HepG2 (cell line): Measurements from ENCODE around the gene LRRC3C. TPM values are rescaled to one million over a fixed set of nuclear protein-coding genes. Genes with fewer than 3 reads are reported as not detected.

ENCODE experiments used
- ELF1 ChIP-seq: sonication (generic); formaldehyde crosslinking; IDR thresholded peaks from 2 replicates; pipeline ENCODE4 v1.4.0; 2020; ENCODE audit warnings: missing genetic modification reagents
- FOXA3 ChIP-seq: IDR thresholded peaks from 2 replicates; pipeline ENCODE4 v1.6.1; 2016; ENCODE audit warnings: missing genetic modification reagents, missing compliant biosample characterization
- GATAD2A ChIP-seq: IDR thresholded peaks from 2 replicates; pipeline ENCODE4 v1.6.1; 2016
- NR2F1 ChIP-seq, 2 experiments: fragments of 450-650 bp in 1 of 2; formaldehyde crosslinking in 1 of 2; IDR thresholded peaks; 2 replicates each; pipeline versions ENCODE4 v1.5.0 to v1.6.1; 2016 to 2020; ENCODE audit warnings: mild to moderate bottlenecking in 1 of 2, missing compliant biosample characterization in 1 of 2, missing genetic modification reagents in 1 of 2, moderate library complexity in 1 of 2
- SALL1 ChIP-seq: sonication (generic); formaldehyde crosslinking; IDR thresholded peaks from 2 replicates; pipeline ENCODE4 v1.8.0; 2022; ENCODE audit warnings: mild to moderate bottlenecking, missing genetic modification reagents
- SATB2 ChIP-seq: sonication (generic); formaldehyde crosslinking; IDR thresholded peaks from 2 replicates; pipeline ENCODE4 v1.5.0; 2020; ENCODE audit warnings: missing genetic modification reagents
- ZBTB7B ChIP-seq: sonication (generic); formaldehyde crosslinking; IDR thresholded peaks from 2 replicates; pipeline ENCODE4 v1.4.0; 2020; ENCODE audit warnings: missing genetic modification reagents
- polyA plus RNA-seq, 8 experiments: library from polyadenylated mRNA; depleted of rRNA in 3 of 8; stranded (reverse) in 7 of 8; unstranded in 1 of 8; fragments of >200 nt; fragmentation: Illumina TruSeq in 4 of 8; extraction: Trizol in 4 of 8; gene quantifications; 2 replicates each; pipeline versions ENCODE4 v1.2.1 to v1.2.3, GENCODE V29; 2011 to 2016; ENCODE audit warnings: low read depth in 4 of 8, missing spikeins in 1 of 8, mixed read lengths in 1 of 8; ENCODE audit not compliant: insufficient read depth in 1 of 8
- total RNA-seq, 5 experiments: library from RNA; depleted of rRNA; stranded (reverse); fragments of >200 nt; fragmentation: Illumina TruSeq; extraction: Trizol; gene quantifications; 2 replicates each; pipeline ENCODE4 v1.2.3, GENCODE V29; 2016; ENCODE audit warnings: low read depth in 1 of 5
- TF ChIP-seq, protein P1 (sequence below): sonication (generic); formaldehyde crosslinking; IDR thresholded peaks from 2 replicates; pipeline ENCODE4 v1.8.0; 2022; ENCODE audit warnings: missing genetic modification reagents, mild to moderate bottlenecking, moderate library complexity, borderline replicate concordance
- TF ChIP-seq, protein P2 (sequence below): sonication (generic); formaldehyde crosslinking; conservative IDR thresholded peaks from 2 replicates; pipeline ENCODE4 v1.4.0; 2020; ENCODE audit warnings: mild to moderate bottlenecking, missing genetic modification reagents, moderate library complexity
- TF ChIP-seq, protein P3 (sequence below): IDR thresholded peaks from 2 replicates; pipeline ENCODE4 v1.4.0; 2020; ENCODE audit warnings: mild to moderate bottlenecking, missing genetic modification reagents
- TF ChIP-seq, protein P4 (sequence below): sonication (generic); formaldehyde crosslinking; IDR thresholded peaks from 2 replicates; pipeline ENCODE4 v1.5.1; 2020; ENCODE audit warnings: mild to moderate bottlenecking, missing genetic modification reagents, borderline replicate concordance

The LRRC3C gene
- total and polyA plus RNA-seq, 2 of the 13 experiments (the other 11 are each of a cell fraction or from before 2014, with no cell fraction given) = 0.17 TPM; not detected in 1

DNA sequence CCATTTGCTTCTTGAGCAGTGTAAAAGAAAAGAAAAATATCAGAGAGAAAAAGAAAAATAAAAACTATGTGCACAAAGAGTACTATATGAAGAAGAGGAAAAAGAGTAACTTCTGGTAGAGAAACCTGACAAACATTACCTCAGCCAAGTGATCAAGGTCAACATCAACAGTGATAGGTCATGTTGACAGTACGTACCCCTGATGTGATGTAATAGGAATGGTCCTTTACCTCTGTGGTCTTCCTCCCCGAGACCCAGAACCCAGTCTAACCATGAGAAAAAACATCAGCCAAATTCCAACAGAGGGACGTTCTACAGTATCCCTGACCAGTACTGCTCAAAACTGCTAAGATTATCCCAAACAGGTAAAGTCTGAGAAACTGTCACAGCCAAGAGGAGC lies 13.5 kb upstream of the LRRC3C start (continued):
- TF ChIP-seq, protein P1, sequence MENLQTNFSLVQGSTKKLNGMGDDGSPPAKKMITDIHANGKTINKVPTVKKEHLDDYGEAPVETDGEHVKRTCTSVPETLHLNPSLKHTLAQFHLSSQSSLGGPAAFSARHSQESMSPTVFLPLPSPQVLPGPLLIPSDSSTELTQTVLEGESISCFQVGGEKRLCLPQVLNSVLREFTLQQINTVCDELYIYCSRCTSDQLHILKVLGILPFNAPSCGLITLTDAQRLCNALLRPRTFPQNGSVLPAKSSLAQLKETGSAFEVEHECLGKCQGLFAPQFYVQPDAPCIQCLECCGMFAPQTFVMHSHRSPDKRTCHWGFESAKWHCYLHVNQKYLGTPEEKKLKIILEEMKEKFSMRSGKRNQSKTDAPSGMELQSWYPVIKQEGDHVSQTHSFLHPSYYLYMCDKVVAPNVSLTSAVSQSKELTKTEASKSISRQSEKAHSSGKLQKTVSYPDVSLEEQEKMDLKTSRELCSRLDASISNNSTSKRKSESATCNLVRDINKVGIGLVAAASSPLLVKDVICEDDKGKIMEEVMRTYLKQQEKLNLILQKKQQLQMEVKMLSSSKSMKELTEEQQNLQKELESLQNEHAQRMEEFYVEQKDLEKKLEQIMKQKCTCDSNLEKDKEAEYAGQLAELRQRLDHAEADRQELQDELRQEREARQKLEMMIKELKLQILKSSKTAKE (CRISPR knock-in tag) = peak; percentile 48; the same call in 1 of the 2 replicates
- TF ChIP-seq ZBTB7B (CRISPR knock-in tag) (peak; percentile 61; the same call in 1 of the 2 replicates), NR2F1 (CRISPR knock-in tag; IDR thresholded peaks at IDR 0.05) (peak; percentile 57 to 73; a peak in 3 of 4 replicates), ELF1 (CRISPR knock-in tag) (no peak), FOXA3 (CRISPR knock-in tag) (peak; percentile 79), SALL1 (CRISPR knock-in tag) (no peak), SATB2 (CRISPR knock-in tag) (no peak), GATAD2A (peak; percentile 56; the same call in 1 of the 2 replicates)
- TF ChIP-seq, protein P2, sequence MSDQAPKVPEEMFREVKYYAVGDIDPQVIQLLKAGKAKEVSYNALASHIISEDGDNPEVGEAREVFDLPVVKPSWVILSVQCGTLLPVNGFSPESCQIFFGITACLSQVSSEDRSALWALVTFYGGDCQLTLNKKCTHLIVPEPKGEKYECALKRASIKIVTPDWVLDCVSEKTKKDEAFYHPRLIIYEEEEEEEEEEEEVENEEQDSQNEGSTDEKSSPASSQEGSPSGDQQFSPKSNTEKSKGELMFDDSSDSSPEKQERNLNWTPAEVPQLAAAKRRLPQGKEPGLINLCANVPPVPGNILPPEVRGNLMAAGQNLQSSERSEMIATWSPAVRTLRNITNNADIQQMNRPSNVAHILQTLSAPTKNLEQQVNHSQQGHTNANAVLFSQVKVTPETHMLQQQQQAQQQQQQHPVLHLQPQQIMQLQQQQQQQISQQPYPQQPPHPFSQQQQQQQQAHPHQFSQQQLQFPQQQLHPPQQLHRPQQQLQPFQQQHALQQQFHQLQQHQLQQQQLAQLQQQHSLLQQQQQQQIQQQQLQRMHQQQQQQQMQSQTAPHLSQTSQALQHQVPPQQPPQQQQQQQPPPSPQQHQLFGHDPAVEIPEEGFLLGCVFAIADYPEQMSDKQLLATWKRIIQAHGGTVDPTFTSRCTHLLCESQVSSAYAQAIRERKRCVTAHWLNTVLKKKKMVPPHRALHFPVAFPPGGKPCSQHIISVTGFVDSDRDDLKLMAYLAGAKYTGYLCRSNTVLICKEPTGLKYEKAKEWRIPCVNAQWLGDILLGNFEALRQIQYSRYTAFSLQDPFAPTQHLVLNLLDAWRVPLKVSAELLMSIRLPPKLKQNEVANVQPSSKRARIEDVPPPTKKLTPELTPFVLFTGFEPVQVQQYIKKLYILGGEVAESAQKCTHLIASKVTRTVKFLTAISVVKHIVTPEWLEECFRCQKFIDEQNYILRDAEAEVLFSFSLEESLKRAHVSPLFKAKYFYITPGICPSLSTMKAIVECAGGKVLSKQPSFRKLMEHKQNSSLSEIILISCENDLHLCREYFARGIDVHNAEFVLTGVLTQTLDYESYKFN = peak; percentile 54
- TF ChIP-seq, protein P3, sequence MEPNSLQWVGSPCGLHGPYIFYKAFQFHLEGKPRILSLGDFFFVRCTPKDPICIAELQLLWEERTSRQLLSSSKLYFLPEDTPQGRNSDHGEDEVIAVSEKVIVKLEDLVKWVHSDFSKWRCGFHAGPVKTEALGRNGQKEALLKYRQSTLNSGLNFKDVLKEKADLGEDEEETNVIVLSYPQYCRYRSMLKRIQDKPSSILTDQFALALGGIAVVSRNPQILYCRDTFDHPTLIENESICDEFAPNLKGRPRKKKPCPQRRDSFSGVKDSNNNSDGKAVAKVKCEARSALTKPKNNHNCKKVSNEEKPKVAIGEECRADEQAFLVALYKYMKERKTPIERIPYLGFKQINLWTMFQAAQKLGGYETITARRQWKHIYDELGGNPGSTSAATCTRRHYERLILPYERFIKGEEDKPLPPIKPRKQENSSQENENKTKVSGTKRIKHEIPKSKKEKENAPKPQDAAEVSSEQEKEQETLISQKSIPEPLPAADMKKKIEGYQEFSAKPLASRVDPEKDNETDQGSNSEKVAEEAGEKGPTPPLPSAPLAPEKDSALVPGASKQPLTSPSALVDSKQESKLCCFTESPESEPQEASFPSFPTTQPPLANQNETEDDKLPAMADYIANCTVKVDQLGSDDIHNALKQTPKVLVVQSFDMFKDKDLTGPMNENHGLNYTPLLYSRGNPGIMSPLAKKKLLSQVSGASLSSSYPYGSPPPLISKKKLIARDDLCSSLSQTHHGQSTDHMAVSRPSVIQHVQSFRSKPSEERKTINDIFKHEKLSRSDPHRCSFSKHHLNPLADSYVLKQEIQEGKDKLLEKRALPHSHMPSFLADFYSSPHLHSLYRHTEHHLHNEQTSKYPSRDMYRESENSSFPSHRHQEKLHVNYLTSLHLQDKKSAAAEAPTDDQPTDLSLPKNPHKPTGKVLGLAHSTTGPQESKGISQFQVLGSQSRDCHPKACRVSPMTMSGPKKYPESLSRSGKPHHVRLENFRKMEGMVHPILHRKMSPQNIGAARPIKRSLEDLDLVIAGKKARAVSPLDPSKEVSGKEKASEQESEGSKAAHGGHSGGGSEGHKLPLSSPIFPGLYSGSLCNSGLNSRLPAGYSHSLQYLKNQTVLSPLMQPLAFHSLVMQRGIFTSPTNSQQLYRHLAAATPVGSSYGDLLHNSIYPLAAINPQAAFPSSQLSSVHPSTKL (CRISPR knock-in tag) = peak; percentile 51
- TF ChIP-seq, protein P4, sequence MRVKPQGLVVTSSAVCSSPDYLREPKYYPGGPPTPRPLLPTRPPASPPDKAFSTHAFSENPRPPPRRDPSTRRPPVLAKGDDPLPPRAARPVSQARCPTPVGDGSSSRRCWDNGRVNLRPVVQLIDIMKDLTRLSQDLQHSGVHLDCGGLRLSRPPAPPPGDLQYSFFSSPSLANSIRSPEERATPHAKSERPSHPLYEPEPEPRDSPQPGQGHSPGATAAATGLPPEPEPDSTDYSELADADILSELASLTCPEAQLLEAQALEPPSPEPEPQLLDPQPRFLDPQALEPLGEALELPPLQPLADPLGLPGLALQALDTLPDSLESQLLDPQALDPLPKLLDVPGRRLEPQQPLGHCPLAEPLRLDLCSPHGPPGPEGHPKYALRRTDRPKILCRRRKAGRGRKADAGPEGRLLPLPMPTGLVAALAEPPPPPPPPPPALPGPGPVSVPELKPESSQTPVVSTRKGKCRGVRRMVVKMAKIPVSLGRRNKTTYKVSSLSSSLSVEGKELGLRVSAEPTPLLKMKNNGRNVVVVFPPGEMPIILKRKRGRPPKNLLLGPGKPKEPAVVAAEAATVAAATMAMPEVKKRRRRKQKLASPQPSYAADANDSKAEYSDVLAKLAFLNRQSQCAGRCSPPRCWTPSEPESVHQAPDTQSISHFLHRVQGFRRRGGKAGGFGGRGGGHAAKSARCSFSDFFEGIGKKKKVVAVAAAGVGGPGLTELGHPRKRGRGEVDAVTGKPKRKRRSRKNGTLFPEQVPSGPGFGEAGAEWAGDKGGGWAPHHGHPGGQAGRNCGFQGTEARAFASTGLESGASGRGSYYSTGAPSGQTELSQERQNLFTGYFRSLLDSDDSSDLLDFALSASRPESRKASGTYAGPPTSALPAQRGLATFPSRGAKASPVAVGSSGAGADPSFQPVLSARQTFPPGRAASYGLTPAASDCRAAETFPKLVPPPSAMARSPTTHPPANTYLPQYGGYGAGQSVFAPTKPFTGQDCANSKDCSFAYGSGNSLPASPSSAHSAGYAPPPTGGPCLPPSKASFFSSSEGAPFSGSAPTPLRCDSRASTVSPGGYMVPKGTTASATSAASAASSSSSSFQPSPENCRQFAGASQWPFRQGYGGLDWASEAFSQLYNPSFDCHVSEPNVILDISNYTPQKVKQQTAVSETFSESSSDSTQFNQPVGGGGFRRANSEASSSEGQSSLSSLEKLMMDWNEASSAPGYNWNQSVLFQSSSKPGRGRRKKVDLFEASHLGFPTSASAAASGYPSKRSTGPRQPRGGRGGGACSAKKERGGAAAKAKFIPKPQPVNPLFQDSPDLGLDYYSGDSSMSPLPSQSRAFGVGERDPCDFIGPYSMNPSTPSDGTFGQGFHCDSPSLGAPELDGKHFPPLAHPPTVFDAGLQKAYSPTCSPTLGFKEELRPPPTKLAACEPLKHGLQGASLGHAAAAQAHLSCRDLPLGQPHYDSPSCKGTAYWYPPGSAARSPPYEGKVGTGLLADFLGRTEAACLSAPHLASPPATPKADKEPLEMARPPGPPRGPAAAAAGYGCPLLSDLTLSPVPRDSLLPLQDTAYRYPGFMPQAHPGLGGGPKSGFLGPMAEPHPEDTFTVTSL (CRISPR knock-in tag) = peak; percentile 52; the same call in 1 of the 2 replicates
